OCI-LY7 (cell line): Measurements from ENCODE around the gene ODF2. TPM values are rescaled to one million over a fixed set of nuclear protein-coding genes. Genes with fewer than 3 reads are reported as not detected.
"Not testable (repeated sequence)": the region's sequence is repeated elsewhere in the genome, so short reads cannot be mapped to it uniquely, and the experiment has no call there.

ENCODE experiments used
- BruUV-seq: library from RNA; stranded (reverse); fragments of 400-500 nt; replicated peaks from 2 replicates; lab custom pipeline; 2021; lab: Mats Ljungman, UMichigan
- CTCF ChIA-PET: fragments of 300-600 bp; sonication (Branson Sonifier 250); formaldehyde crosslinking; loops from one replicate; lab custom pipeline; 2022; ENCODE audit warnings: antibody characterized with exemption; ENCODE audit not compliant: unreplicated experiment; lab: Charles Lee
- POLR2A ChIA-PET: fragments of 300-600 bp; sonication (Branson Sonifier 250); formaldehyde crosslinking; loops from one replicate; lab custom pipeline; 2022; ENCODE audit warnings: antibody characterized with exemption; lab: Charles Lee
- DNase-seq: peaks from one replicate; pipeline ENCODE4 v3.0.0-alpha.2; 2015; ENCODE audit warnings: low spot score
- H2AFZ ChIP-seq: fragments of 200-600 bp; sonication (generic), shearing (Covaris generic); 2 replicates; pipeline ENCODE4 v1.6.1; 2014; ENCODE audit warnings: mild to moderate bottlenecking, antibody characterized with exemption, low read length, moderate library complexity
- H3K27ac ChIP-seq: fragments of 200-600 bp; sonication (generic); 2 replicates; pipeline ENCODE4 v1.5.1; 2014; ENCODE audit warnings: mixed run types, low read depth, mild to moderate bottlenecking, moderate library complexity, low read length, inconsistent platforms; ENCODE audit not compliant: poor library complexity, severe bottlenecking
- H3K36me3 ChIP-seq: fragments of 200-600 bp; sonication (generic); 2 replicates; pipeline ENCODE4 v1.6.1; 2014; ENCODE audit warnings: mild to moderate bottlenecking, antibody characterized with exemption, low read length, moderate library complexity, mixed read lengths; ENCODE audit not compliant: insufficient read depth
- H3K4me1 ChIP-seq: fragments of 200-600 bp; sonication (generic); 2 replicates; pipeline ENCODE4 v1.5.1; 2014; ENCODE audit warnings: mild to moderate bottlenecking, low read length; ENCODE audit not compliant: insufficient read depth, poor library complexity, severe bottlenecking
- H3K4me2 ChIP-seq: fragments of 200-600 bp; sonication (generic); 2 replicates; pipeline ENCODE4 v1.6.1; 2014; ENCODE audit warnings: mild to moderate bottlenecking, low read length
- H3K4me3 ChIP-seq: fragments of 200-600 bp; sonication (generic); 2 replicates; pipeline ENCODE4 v1.5.1; 2014; ENCODE audit warnings: mild to moderate bottlenecking, low read depth, low read length; ENCODE audit not compliant: poor library complexity, severe bottlenecking
- H3K79me2 ChIP-seq: fragments of 200-600 bp; sonication (generic); 2 replicates; pipeline ENCODE4 v1.6.1; 2016; ENCODE audit warnings: low read depth, mild to moderate bottlenecking, low read length, moderate library complexity, mixed read lengths; ENCODE audit not compliant: insufficient read depth
- H3K9me2 ChIP-seq: fragments of 200-600 bp; sonication (generic); 2 replicates; pipeline ENCODE4 v1.6.1; 2016; ENCODE audit warnings: mild to moderate bottlenecking, low read length, mixed read lengths; ENCODE audit not compliant: insufficient read depth
- H3K9me3 ChIP-seq: fragments of 200-600 bp; sonication (generic); 2 replicates; pipeline ENCODE4 v1.6.1; 2014; ENCODE audit warnings: mild to moderate bottlenecking, mixed run types, low read length, mixed read lengths
- H4K20me1 ChIP-seq: fragments of 200-600 bp; sonication (generic); 2 replicates; pipeline ENCODE4 v1.6.1; 2014; ENCODE audit warnings: mild to moderate bottlenecking, antibody characterized with exemption, low read length, moderate library complexity, mixed read lengths; ENCODE audit not compliant: insufficient read depth
- EZH2phosphoT487 ChIP-seq: fragments of 200-600 bp; sonication (generic); IDR thresholded peaks from 2 replicates; pipeline ENCODE4 v1.6.1; 2018; ENCODE audit warnings: low read depth, borderline replicate concordance, mild to moderate bottlenecking, mixed run types, antibody characterized with exemption, low read length, moderate library complexity, mixed read lengths
- intact Hi-C: fragments of 100-400 bp; cut with micrococcal nuclease; formaldehyde crosslinking; loops from one replicate; pipeline ENCODE4 v1.10.0; 2022; ENCODE audit not compliant: unreplicated experiment
- total RNA-seq, 2 experiments: library from RNA; depleted of rRNA in 1 of 2; stranded (reverse); fragments of >200 nt in 1 of 2; shearing (Covaris generic) in 1 of 2; gene quantifications; 2 replicates each; pipeline ENCODE4 v1.2.3, GENCODE V29; 2014 to 2022
- TF ChIP-seq, protein P1 (sequence below): fragments of 200-600 bp; sonication (generic); conservative IDR thresholded peaks from 2 replicates; pipeline ENCODE4 v1.5.1; 2014; ENCODE audit warnings: mild to moderate bottlenecking, antibody characterized with exemption, low read length, moderate library complexity, mixed read lengths

ODF2 gene
- total RNA-seq, 2 experiments from 2014 or later = 84.4 to 93.1 TPM

GRCh38 chr9:128411364-128412119 is 44.3 kb upstream of the ODF2 start:
- H3K9me2 ChIP-seq = no peaks in the 10 kb centered on the region
- ChIA-PET CTCF (interaction anchor here (1.3 kb wide), 1 partner anchor 40 kb away, joined by 3 read pairs; the partner anchor contains the start of gene URM1), POLR2A (no interaction called here)
- TF ChIP-seq, protein P1, sequence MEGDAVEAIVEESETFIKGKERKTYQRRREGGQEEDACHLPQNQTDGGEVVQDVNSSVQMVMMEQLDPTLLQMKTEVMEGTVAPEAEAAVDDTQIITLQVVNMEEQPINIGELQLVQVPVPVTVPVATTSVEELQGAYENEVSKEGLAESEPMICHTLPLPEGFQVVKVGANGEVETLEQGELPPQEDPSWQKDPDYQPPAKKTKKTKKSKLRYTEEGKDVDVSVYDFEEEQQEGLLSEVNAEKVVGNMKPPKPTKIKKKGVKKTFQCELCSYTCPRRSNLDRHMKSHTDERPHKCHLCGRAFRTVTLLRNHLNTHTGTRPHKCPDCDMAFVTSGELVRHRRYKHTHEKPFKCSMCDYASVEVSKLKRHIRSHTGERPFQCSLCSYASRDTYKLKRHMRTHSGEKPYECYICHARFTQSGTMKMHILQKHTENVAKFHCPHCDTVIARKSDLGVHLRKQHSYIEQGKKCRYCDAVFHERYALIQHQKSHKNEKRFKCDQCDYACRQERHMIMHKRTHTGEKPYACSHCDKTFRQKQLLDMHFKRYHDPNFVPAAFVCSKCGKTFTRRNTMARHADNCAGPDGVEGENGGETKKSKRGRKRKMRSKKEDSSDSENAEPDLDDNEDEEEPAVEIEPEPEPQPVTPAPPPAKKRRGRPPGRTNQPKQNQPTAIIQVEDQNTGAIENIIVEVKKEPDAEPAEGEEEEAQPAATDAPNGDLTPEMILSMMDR = no peak
- TF ChIP-seq EZH2phosphoT487 = no peak
- H3K27ac ChIP-seq = no peak overlapping the region
- no peak overlapping the region for H2AFZ ChIP-seq
- no peaks in the 10 kb centered on the region for H3K9me3 ChIP-seq
- no peak for DNase-seq
- no TSS peak for BruUV-seq
- no peak overlapping the region for H3K4me3 ChIP-seq
- no peak overlapping the region for H3K4me2 ChIP-seq
- no peaks in the 10 kb centered on the region for H3K79me2 ChIP-seq
- intact Hi-C loops = loop anchor here (1.0 to 2.0 kb wide), 3 partner anchors 41 to 117 kb away; partner anchors contain the start of gene URM1
- peaks cover 6% of the 10 kb centered on the region for H3K4me1 ChIP-seq
- no peaks in the 10 kb centered on the region for H4K20me1 ChIP-seq
- H3K36me3 ChIP-seq = no peaks in the 10 kb centered on the region

DNA sequence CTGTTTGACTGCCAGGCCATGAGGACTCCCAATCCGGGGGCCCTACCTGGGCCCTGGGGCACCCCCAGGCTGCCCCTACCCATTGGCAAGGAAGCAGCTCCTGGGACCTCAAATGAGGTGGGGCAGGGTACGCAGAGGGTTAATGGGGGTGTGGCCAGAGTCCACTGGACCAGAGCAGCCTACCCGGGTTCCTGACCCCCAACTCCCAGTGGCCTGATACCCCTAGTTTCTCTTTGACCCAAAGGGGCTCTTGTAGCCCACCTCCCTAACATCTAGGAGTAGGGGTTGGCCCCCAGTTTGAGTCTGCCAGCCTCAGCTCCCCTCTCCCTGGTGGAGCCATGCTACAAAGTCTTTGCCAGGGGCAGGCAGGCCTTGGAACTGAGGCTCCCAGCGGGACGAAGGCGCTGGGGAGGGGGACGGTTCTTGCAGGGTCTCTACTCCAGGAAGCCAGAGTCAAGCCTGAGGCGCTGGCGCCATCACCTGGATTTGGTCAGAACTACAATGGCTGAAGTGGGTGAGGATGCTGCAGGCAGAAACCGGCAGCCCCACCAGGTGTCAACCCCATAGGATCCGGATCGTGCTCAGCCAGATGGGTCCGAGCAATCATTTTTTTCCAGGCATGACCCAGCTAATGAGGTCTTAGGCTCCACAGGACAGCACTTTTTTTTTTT is 43.6 kb upstream of the ODF2 start:
- no peaks in the 10 kb centered on the region for H3K36me3 ChIP-seq
- no peaks in the 10 kb centered on the region for H4K20me1 ChIP-seq
- no peak overlapping the region for H3K4me2 ChIP-seq
- intact Hi-C loops = loop anchor here (1.0 to 2.0 kb wide), 3 partner anchors 41 to 117 kb away; partner anchors contain the start of gene URM1
- TF ChIP-seq, protein P1 = peak; percentile 85
- TF ChIP-seq EZH2phosphoT487 = no peak
- H3K4me1 ChIP-seq = peaks cover 10% of the 10 kb centered on the region
- no peaks in the 10 kb centered on the region for H3K9me2 ChIP-seq
- DNase-seq = peak; percentile 67
- no peak overlapping the region for H3K27ac ChIP-seq
- POLR2A ChIA-PET = interaction anchor here (0.6 kb wide), 1 partner anchor 331 kb away, joined by 3 read pairs; no protein-coding TSS in a partner anchor
- no peaks in the 10 kb centered on the region for H3K79me2 ChIP-seq
- no peak overlapping the region for H3K4me3 ChIP-seq
- no peaks in the 10 kb centered on the region for H3K9me3 ChIP-seq
- no peak overlapping the region for H2AFZ ChIP-seq
- no TSS peak for BruUV-seq
- CTCF ChIA-PET = no interaction called here

DNA sequence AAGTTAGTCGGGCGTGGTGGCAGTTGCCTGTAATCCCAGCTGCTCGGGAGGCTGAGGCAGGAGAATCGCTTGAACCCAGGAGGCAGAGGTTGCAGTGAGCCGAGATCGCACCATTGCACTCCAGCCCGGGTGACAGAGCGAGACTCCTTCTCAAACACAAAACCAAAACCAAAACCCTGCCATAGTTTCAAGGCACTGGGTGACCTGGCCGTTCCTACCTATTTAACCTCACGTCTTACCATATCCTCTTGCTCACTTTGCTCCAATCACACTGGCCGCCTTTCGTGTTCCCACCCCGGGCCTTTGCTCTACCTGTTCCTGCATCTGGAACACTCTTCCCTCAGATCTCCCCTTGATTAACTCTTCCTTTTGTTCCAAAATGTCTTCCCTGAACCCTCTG is 42.1 kb upstream of the ODF2 start:
- H4K20me1 ChIP-seq, H3K79me2 ChIP-seq, DNase-seq, CTCF ChIA-PET, H3K4me1 ChIP-seq, H3K4me2 ChIP-seq, H3K36me3 ChIP-seq, BruUV-seq, H3K4me3 ChIP-seq, H3K9me3 ChIP-seq, H3K27ac ChIP-seq, POLR2A ChIA-PET, H3K9me2 ChIP-seq, H2AFZ ChIP-seq: not testable (repeated sequence)
- intact Hi-C loops = loop anchor here (2.0 kb wide), 2 partner anchors 43 to 119 kb away; partner anchors contain the start of gene URM1
